Measurements from ENCODE around the gene TNS1.

The TNS1 gene

GRCh38 chr2:217954469-217954868 lies 48.3 kb downstream of the TNS1 start:
- TF ChIP-seq CTCF (IDR thresholded peaks at IDR 0.05; ENCODE audit: low read depth, low read length, missing control alignments), result no peak
- DNase-seq (ENCODE audit: low read depth), result no peak

GRCh38 chr2:217954051-217954450 lies 48.7 kb downstream of the TNS1 start:
- no peak overlapping the region for H3K4me3 ChIP-seq (ENCODE audit: low read depth, low read length)
- DNase-seq (ENCODE audit: low read depth), result no peak
- TF ChIP-seq CTCF (IDR thresholded peaks at IDR 0.05; ENCODE audit: low read depth, low read length, missing control alignments), result no peak

More at GRCh38 chr2:217954469-217954868, 48.3 kb downstream of the TNS1 start:
- no peak overlapping the region for H3K4me3 ChIP-seq (ENCODE audit: low read depth, low read length)

- no peak overlapping the region for H3K4me3 ChIP-seq (ENCODE audit: low read depth, low read length)
- no peak for TF ChIP-seq CTCF (IDR thresholded peaks at IDR 0.05; ENCODE audit: low read depth, low read length, missing control alignments)
- DNase-seq (ENCODE audit: low read depth), result no peak
Observed at GRCh38 chr2:217953531-217953932, 49.3 kb downstream of the TNS1 start.

GRCh38 chr2:217953011-217953481 lies 49.7 kb downstream of the TNS1 start:
- no peak overlapping the region for H3K4me3 ChIP-seq (ENCODE audit: low read depth, low read length)
- TF ChIP-seq CTCF (IDR thresholded peaks at IDR 0.05; ENCODE audit: low read depth, low read length, missing control alignments), result no peak
- DNase-seq (ENCODE audit: low read depth), result no peak

- no peak for DNase-seq (ENCODE audit: low read depth)
- H3K4me3 ChIP-seq (ENCODE audit: low read depth, low read length), result no peak overlapping the region
- no peak for TF ChIP-seq CTCF (IDR thresholded peaks at IDR 0.05; ENCODE audit: low read depth, low read length, missing control alignments)
Observed at GRCh38 chr2:217952409-217952808, 50.4 kb downstream of the TNS1 start.

- no peak for DNase-seq (ENCODE audit: low read depth)
- TF ChIP-seq CTCF (IDR thresholded peaks at IDR 0.05; ENCODE audit: low read depth, low read length, missing control alignments), result no peak
- H3K4me3 ChIP-seq (ENCODE audit: low read depth, low read length), result no peak overlapping the region
Observed at GRCh38 chr2:217951521-217952247, 51.1 kb downstream of the TNS1 start.

- no peak overlapping the region for H3K4me3 ChIP-seq (ENCODE audit: low read depth, low read length)
- TF ChIP-seq CTCF (IDR thresholded peaks at IDR 0.05; ENCODE audit: low read depth, low read length, missing control alignments), result no peak
- no peak for DNase-seq (ENCODE audit: low read depth)
Observed at GRCh38 chr2:217951091-217951490, 51.7 kb downstream of the TNS1 start.

Data from GM12864 (cell line).